ENCODE results near the gene SGMS2. TPM values are rescaled to one million over a fixed set of nuclear protein-coding genes. Genes with fewer than 3 reads are reported as not detected.

Gene SGMS2
- polyA plus RNA-seq, 2 of the 4 experiments (the other 2 are of a cell fraction): 8.5 to 22.6 TPM

DNA sequence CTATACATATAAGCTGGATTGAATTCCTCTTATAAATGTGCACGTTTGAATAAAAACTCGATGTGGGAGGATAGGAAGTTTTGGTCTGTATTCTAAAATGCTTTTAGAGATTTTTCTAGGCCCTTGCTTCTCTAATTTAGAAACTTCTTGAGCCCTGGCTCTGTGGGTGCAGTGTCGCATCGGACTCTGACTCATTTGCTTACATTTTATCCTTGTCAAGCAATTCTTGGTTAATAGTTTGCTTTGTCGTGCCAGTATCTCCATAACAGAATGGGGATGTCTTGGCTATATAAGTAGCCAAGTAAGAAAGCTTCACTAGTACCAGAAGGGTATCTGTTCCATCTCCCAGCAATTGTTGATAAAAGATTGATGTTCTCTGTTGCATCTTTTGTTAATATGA, 10.7 kb downstream of the SGMS2 start:
- DNase-seq (ENCODE audit: low read depth in 1 of 2, low spot score in 1 of 2) (no peak), ATAC-seq (no peak), FAIRE-seq (no peak)
- WGBS (ENCODE audit: missing lambda C conversion rate): 12% methylated on average over 5 of the region's 5 CpGs
- no peak overlapping the region for H3K4me3 ChIP-seq
- H3K4me1 ChIP-seq: peaks cover 42% of the 10 kb centered on the region; the same call in 2 of the 3 replicates
- H3K4me2 ChIP-seq: peak overlapping the region; percentile 55
- ChIA-PET CTCF (no interaction called here), POLR2A (no interaction called here)
- H3K9me3 ChIP-seq: no peaks in the 10 kb centered on the region
- TF ChIP-seq ZSCAN20 (CRISPR knock-in tag; IDR thresholded peaks at IDR 0.05) (no peak), PHF8 (IDR thresholded peaks at IDR 0.05; ENCODE audit: borderline replicate concordance, low read depth) (no peak), HOXA7 (CRISPR knock-in tag; IDR thresholded peaks at IDR 0.05) (no peak), KDM1A (IDR thresholded peaks at IDR 0.05; ENCODE audit: low read depth) (no peak), SMC3 (IDR thresholded peaks at IDR 0.05) (no peak), JUNB (IDR thresholded peaks at IDR 0.05) (no peak), ZNF302 (CRISPR knock-in tag; IDR thresholded peaks at IDR 0.05) (no peak), CTCF (IDR thresholded peaks at IDR 0.05) (no peak), JUN (IDR thresholded peaks at IDR 0.05) (no peak), SREBF2 (IDR thresholded peaks at IDR 0.05) (no peak), BCL3 (IDR thresholded peaks at IDR 0.05) (no peak), HES2 (IDR thresholded peaks at IDR 0.05) (no peak), FOSB (CRISPR knock-in tag; IDR thresholded peaks at IDR 0.05) (no peak), CBX8 (IDR thresholded peaks at IDR 0.05) (no peak), CBX2 (IDR thresholded peaks at IDR 0.05; ENCODE audit: borderline replicate concordance, low read depth) (no peak), ZFP36 (IDR thresholded peaks at IDR 0.05; ENCODE audit: borderline replicate concordance, partially characterized antibody) (no peak), RFX5 (IDR thresholded peaks at IDR 0.05) (no peak), HOXB5 (CRISPR knock-in tag; IDR thresholded peaks at IDR 0.05) (no peak)
- TF ChIP-seq, protein P1, sequence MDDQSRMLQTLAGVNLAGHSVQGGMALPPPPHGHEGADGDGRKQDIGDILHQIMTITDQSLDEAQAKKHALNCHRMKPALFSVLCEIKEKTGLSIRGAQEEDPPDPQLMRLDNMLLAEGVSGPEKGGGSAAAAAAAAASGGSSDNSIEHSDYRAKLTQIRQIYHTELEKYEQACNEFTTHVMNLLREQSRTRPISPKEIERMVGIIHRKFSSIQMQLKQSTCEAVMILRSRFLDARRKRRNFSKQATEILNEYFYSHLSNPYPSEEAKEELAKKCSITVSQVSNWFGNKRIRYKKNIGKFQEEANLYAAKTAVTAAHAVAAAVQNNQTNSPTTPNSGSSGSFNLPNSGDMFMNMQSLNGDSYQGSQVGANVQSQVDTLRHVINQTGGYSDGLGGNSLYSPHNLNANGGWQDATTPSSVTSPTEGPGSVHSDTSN (IDR thresholded peaks at IDR 0.05): no peak
- H3K27ac ChIP-seq: no peak overlapping the region

GRCh38 chr4:107837317-107837716, 12.6 kb downstream of the SGMS2 start:
- 78% methylated on average over 4 of the region's 4 CpGs for WGBS (ENCODE audit: missing lambda C conversion rate)
- no peaks in the 10 kb centered on the region for H3K9me3 ChIP-seq
- peak overlapping the region; percentile 59 to 60; a peak in 4 of 6 replicates for H3K27ac ChIP-seq
- no peak overlapping the region for H3K4me3 ChIP-seq
- no peak for FAIRE-seq
- POLR2A ChIA-PET: no interaction called here
- no peak for ATAC-seq
- CTCF ChIA-PET: no interaction called here
- peaks cover 42% of the 10 kb centered on the region; the same call in 2 of the 3 replicates for H3K4me1 ChIP-seq
- peak overlapping the region; percentile 48; the same call in 2 of the 3 replicates for H3K4me2 ChIP-seq
- DNase-seq (ENCODE audit: low read depth in 1 of 2, low spot score in 1 of 2): no peak
- TF ChIP-seq, protein P2, sequence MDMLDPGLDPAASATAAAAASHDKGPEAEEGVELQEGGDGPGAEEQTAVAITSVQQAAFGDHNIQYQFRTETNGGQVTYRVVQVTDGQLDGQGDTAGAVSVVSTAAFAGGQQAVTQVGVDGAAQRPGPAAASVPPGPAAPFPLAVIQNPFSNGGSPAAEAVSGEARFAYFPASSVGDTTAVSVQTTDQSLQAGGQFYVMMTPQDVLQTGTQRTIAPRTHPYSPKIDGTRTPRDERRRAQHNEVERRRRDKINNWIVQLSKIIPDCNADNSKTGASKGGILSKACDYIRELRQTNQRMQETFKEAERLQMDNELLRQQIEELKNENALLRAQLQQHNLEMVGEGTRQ (IDR thresholded peaks at IDR 0.05): no peak
- TF ChIP-seq FOSL2 (IDR thresholded peaks at IDR 0.05) (no peak), FOSL2 (CRISPR knock-in tag; IDR thresholded peaks at IDR 0.05) (no peak), BCL3 (IDR thresholded peaks at IDR 0.05) (no peak), ELK1 (IDR thresholded peaks at IDR 0.05; ENCODE audit: low read depth, low read length) (no peak), JUN (IDR thresholded peaks at IDR 0.05) (no peak), CEBPB (IDR thresholded peaks at IDR 0.05) (no peak), EHMT2 (IDR thresholded peaks at IDR 0.05; ENCODE audit: low read depth) (no peak), TP53 (CRISPR knock-in tag; IDR thresholded peaks at IDR 0.05) (no peak), HDAC2 (IDR thresholded peaks at IDR 0.05) (no peak), CHD4 (IDR thresholded peaks at IDR 0.05; ENCODE audit: borderline replicate concordance) (no peak), RCOR1 (IDR thresholded peaks at IDR 0.05; ENCODE audit: low read depth, low read length) (no peak), POLR2AphosphoS2 (conservative IDR thresholded peaks at IDR 0.05; ENCODE audit: low read length) (no peak), HOXA7 (CRISPR knock-in tag; IDR thresholded peaks at IDR 0.05) (no peak)
- TF ChIP-seq, protein P3, sequence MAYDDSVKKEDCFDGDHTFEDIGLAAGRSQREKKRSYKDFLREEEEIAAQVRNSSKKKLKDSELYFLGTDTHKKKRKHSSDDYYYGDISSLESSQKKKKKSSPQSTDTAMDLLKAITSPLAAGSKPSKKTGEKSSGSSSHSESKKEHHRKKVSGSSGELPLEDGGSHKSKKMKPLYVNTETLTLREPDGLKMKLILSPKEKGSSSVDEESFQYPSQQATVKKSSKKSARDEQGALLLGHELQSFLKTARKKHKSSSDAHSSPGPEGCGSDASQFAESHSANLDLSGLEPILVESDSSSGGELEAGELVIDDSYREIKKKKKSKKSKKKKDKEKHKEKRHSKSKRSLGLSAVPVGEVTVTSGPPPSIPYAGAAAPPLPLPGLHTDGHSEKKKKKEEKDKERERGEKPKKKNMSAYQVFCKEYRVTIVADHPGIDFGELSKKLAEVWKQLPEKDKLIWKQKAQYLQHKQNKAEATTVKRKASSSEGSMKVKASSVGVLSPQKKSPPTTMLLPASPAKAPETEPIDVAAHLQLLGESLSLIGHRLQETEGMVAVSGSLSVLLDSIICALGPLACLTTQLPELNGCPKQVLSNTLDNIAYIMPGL (CRISPR knock-in tag; IDR thresholded peaks at IDR 0.05; ENCODE audit: borderline replicate concordance): no peak

All from A549 (cell line).